Ectodermal cell (in vitro differentiated cells): ENCODE results near the gene HLA-DOB.

ENCODE experiments used
- H3K27ac ChIP-seq: 2 replicates; pipeline ENCODE4 v1.7.0; 2013; ENCODE audit warnings: mild to moderate bottlenecking, low read depth, low read length; ENCODE audit not compliant: insufficient read depth, poor library complexity, severe bottlenecking
- H3K27me3 ChIP-seq: 2 replicates; pipeline ENCODE4 v1.7.0; 2013; ENCODE audit warnings: mild to moderate bottlenecking, low read length; ENCODE audit not compliant: insufficient read depth, control insufficient read depth, poor library complexity, severe bottlenecking
- H3K36me3 ChIP-seq: one replicate; pipeline ENCODE4 v1.7.0; 2013; ENCODE audit warnings: low read length; ENCODE audit not compliant: control insufficient read depth, insufficient read depth
- H3K4me1 ChIP-seq: one replicate; pipeline ENCODE4 v1.7.0; 2013; ENCODE audit warnings: low read length; ENCODE audit not compliant: control insufficient read depth, insufficient read depth
- H3K4me3 ChIP-seq: 2 replicates; pipeline ENCODE4 v1.7.0; 2013; ENCODE audit warnings: low read depth, low read length, control low read depth; ENCODE audit not compliant: insufficient read depth
- H3K9me3 ChIP-seq: 2 replicates; pipeline ENCODE4 v1.7.0; 2013; ENCODE audit warnings: mild to moderate bottlenecking, low read length, moderate library complexity; ENCODE audit not compliant: control insufficient read depth
- WGBS, 2 experiments: methylation state at CpG; one replicate each; pipeline ENCODE4 v1.1.7; 2013; ENCODE audit warnings: missing lambda C conversion rate in 2 of 2; 5-methylcytosine and 5-hydroxymethylcytosine counted together

The HLA-DOB gene

DNA sequence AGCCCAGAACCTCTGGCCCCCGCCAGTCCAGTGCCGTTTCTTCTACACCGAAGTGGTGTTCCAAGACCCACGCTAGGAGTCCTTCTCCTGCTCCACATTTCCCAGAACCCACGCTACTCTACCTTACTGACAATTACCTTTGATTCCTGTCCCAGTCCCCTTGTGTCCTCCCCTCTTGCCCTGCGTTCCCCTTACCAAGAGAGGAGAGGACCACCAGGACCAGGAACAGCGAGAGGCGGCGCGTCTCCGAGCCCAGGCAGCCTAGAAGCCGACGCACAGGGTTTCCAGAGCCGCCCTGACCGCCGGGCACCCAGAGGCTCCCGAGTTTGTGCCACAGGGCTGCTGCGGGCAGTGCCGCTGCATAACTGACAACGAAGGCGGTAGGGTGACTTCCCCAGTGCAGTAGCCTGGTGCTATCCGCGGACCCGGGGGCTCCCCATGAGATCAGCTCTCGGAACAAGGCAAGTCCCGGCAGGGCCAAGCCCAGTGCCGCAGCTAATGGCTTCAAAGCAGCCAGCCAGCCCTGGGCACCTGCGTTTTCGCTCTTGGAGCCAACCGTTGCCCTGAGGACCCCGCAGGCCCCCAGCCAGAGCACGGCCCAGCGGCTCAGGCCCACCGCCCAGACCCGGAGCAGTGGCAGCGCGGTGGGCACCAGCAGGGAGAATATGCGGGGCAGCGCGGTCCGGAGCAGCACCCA is 36.2 kb upstream of the HLA-DOB start:
- Histone ChIP-seq H3K9me3 (no peaks in the 10 kb centered on the region), H3K4me3 (peak overlapping the region; percentile 60), H3K36me3 (no peaks in the 10 kb centered on the region), H3K27me3 (peaks cover 87% of the 10 kb centered on the region), H3K27ac (no peak overlapping the region), H3K4me1 (peaks cover 10% of the 10 kb centered on the region)
- 4% methylated on average over 41 of the region's 41 CpGs for WGBS, 2 experiments

DNA sequence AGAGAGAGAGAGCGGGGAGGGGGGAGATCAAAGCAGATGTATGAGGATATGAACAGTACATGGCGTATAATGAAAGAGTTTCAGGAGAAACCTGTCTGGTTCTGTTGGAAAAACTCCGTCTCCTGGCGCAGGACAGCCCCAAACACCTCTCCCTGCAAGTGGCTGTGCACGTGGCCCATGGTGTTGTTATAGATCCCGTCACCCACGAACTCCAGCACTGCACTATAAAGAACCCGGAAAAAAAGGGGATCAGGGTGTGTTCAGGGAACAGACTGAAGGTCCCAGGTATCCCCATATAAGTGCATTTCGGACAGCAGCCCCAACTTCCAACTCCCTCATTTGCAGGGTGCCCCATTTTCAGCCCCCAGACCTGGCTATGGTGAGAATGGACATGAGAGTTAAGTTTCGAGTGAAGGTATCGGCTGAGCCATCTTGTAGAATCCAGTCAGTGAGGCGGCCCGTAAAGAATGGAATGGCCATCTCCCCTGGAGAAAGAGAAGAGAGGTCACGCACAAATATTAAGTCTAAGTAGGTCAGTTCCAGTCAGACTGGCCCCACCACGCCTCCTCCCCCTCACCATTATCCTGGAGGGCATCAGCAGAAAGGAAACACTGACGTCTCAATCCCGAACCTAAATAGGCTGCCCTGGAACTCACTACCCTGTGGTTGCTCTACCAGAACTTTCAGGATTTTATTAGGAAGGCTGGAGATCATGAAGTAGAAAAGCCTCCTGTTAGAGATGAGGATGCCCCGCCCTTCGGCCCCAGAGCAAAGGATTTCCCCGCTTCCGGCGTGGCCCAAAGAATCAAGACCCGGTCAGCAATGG is 35.4 kb upstream of the HLA-DOB start:
- Histone ChIP-seq H3K4me3 (peak overlapping the region; percentile 60), H3K36me3 (no peaks in the 10 kb centered on the region), H3K27ac (no peak overlapping the region), H3K27me3 (peaks cover 80% of the 10 kb centered on the region), H3K9me3 (no peaks in the 10 kb centered on the region), H3K4me1 (peaks cover 10% of the 10 kb centered on the region)
- 67% methylated on average over 22 to 23 of the region's 23 CpGs for WGBS, 2 experiments

- 86 to 94% methylated on average over 4 of the region's 4 CpGs for WGBS, 2 experiments
- H3K4me3 ChIP-seq, result no peak overlapping the region
- no peaks in the 10 kb centered on the region for H3K9me3 ChIP-seq
- peaks cover 71% of the 10 kb centered on the region for H3K27me3 ChIP-seq
- no peak overlapping the region for H3K27ac ChIP-seq
- peaks cover 10% of the 10 kb centered on the region for H3K4me1 ChIP-seq
- H3K36me3 ChIP-seq, result no peaks in the 10 kb centered on the region
Observed at GRCh38 chr6:32851025-32851424, 34.2 kb upstream of the HLA-DOB start.

GRCh38 chr6:32849126-32849525 is 32.3 kb upstream of the HLA-DOB start:
- Histone ChIP-seq H3K36me3 (no peaks in the 10 kb centered on the region), H3K4me1 (peaks cover 10% of the 10 kb centered on the region), H3K4me3 (no peak overlapping the region), H3K27ac (no peak overlapping the region), H3K27me3 (peaks cover 67% of the 10 kb centered on the region), H3K9me3 (no peaks in the 10 kb centered on the region)
- 82 to 90% methylated on average over 6 of the region's 6 CpGs for WGBS, 2 experiments

DNA sequence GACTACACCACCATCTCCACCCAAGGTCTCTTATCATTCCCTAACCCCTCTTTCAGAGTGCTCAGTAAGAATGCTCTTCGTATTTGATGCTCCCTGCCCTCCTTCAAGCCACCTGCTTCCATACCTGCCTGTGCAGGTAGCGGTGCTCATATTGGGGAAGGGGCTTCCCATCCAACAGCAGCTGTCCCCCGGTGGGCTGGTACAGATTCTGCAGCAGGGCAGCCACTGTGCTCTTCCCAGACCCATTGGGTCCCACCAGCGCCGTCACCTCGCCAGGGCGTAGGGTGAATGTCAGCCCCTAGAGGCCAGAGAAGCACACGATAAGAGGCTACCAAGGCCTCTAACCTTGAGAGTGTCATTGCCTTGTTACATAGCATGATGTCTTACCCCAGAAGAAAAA is 31.0 kb upstream of the HLA-DOB start:
- Histone ChIP-seq H3K9me3 (no peaks in the 10 kb centered on the region), H3K4me1 (peaks cover 5% of the 10 kb centered on the region), H3K27ac (no peak overlapping the region), H3K4me3 (no peak overlapping the region), H3K27me3 (peaks cover 67% of the 10 kb centered on the region), H3K36me3 (no peaks in the 10 kb centered on the region)
- 87% methylated on average over 8 of the region's 8 CpGs for WGBS, 2 experiments

- Histone ChIP-seq H3K27ac (no peak overlapping the region), H3K4me3 (no peak overlapping the region), H3K4me1 (no peaks in the 10 kb centered on the region), H3K36me3 (no peaks in the 10 kb centered on the region), H3K9me3 (no peaks in the 10 kb centered on the region), H3K27me3 (peaks cover 67% of the 10 kb centered on the region)
- WGBS, 2 experiments, result 87 to 88% methylated on average over 10 of the region's 10 CpGs
Observed at GRCh38 chr6:32847004-32847403, 30.2 kb upstream of the HLA-DOB start.

GRCh38 chr6:32845384-32845884 is 28.6 kb upstream of the HLA-DOB start:
- Histone ChIP-seq H3K4me1 (no peaks in the 10 kb centered on the region), H3K27ac (no peak overlapping the region), H3K27me3 (peaks cover 55% of the 10 kb centered on the region), H3K9me3 (no peaks in the 10 kb centered on the region), H3K36me3 (no peaks in the 10 kb centered on the region), H3K4me3 (no peak overlapping the region)
- WGBS, 2 experiments, result 88 to 93% methylated on average over 10 of the region's 10 CpGs

DNA sequence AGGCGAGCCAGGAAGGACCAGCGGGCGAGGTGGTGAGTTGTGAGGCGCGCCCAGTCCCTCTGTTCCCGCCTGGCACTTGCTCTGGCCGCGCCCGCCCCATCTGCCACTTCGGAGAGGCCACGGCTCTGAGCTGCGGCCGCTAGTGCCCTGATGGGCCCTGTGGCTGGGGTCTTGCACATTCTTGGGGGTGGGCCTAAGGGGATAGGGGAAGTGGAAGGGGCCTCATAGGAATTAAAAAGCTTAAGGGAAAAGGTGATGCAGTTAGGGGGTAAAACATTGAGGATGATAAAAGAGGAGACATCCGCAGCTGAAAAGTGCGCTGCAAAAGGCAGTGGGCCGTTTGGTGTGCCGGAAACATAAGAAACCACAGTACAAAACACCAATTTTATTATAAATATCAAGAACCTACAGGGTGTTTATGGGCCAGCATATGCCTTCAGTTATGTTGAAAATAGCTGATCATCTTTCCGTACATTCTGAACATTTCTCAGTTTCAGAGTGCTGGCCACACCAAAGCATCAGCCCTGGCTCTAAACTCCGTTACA is 28.1 kb upstream of the HLA-DOB start:
- Histone ChIP-seq H3K27me3 (peaks cover 55% of the 10 kb centered on the region), H3K27ac (no peak overlapping the region), H3K9me3 (no peaks in the 10 kb centered on the region), H3K4me3 (peak overlapping the region; percentile 32), H3K36me3 (no peaks in the 10 kb centered on the region), H3K4me1 (no peaks in the 10 kb centered on the region)
- 31 to 34% methylated on average over 19 of the region's 19 CpGs for WGBS, 2 experiments

DNA sequence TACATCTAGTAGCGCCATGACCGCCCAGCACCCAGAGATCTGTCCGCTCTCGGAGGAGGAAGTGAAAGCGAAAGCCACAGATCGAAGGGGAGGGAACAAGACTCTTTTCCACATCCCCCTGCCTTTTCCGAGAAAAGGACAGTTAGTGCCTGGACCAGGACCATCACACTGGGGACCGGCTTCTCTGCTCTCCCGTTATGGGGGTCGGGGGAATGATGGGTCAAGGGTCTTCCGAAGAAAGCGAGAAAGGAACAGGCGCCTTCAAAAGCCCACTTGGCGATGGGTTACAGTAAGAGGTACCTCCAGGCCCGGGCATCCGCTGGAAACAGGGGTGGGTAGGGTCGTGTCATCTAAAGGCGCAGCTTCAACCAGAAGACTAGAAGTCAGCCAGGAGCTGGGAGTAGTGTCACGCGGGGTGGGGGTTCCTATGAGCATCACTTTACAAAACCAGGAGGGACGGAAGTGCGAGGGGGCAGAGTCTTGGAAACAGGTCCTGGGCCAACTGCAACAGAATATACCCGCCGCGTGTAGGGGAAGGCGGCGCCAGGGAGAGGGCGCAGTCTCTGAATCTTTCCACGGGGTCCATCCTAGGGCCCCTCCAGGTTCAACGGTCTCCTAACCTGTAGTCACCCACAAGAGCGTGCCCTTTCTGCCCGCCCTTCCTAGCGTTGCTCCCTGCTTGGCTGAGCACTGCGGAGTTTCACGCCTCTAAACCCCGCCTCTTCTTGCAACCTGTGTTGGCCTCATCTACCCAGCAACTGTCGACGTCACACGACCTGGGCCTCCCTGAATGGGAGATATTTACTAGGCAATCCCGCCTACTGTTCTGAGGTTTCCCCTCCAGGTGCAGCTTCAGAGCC is 27.4 kb upstream of the HLA-DOB start, which contains the start of gene PSMB8:
PSMB8 (minus strand) TSS at position 69 of the 860 bp plus-strand sequence; CDS start at position 18, 51 bp downstream.
- H3K9me3 ChIP-seq, result no peaks in the 10 kb centered on the region
- H3K27ac ChIP-seq, result no peak within 1 kb of the TSS
- peak within 1 kb of the TSS; percentile 32 for H3K4me3 ChIP-seq
- H3K4me1 ChIP-seq, result no peaks in the 10 kb centered on the region
- H3K36me3 ChIP-seq, result no peaks in the 10 kb centered on the region
- peaks cover 57% of the 10 kb centered on the region for H3K27me3 ChIP-seq
- 1 to 2% methylated on average over 40 of the region's 40 CpGs for WGBS, 2 experiments
